ENCODE data around the gene MAPKAPK2. TPM values are rescaled to one million over a fixed set of nuclear protein-coding genes. Genes with fewer than 3 reads are reported as not detected.

Gene MAPKAPK2
- total RNA-seq, 4 donors from 2014 or later, result 45.0 to 77.4 (median 55.5) TPM

DNA sequence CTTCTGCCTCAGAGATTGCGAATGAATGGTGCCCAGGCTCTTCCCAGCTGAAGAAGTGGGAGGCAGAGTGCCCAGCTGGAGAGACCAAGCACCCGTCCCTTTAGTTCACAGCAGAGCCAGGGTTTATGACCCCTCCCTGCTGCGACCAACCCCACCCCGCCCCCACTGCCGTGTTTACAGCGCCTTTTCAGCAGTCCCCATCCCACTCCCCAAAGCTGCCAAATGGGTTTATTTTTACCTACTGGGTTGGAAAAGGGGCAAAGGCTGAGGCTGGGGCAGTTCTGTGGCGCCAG lies 25.8 kb upstream of the MAPKAPK2 start:
- TF ChIP-seq, protein P1, sequence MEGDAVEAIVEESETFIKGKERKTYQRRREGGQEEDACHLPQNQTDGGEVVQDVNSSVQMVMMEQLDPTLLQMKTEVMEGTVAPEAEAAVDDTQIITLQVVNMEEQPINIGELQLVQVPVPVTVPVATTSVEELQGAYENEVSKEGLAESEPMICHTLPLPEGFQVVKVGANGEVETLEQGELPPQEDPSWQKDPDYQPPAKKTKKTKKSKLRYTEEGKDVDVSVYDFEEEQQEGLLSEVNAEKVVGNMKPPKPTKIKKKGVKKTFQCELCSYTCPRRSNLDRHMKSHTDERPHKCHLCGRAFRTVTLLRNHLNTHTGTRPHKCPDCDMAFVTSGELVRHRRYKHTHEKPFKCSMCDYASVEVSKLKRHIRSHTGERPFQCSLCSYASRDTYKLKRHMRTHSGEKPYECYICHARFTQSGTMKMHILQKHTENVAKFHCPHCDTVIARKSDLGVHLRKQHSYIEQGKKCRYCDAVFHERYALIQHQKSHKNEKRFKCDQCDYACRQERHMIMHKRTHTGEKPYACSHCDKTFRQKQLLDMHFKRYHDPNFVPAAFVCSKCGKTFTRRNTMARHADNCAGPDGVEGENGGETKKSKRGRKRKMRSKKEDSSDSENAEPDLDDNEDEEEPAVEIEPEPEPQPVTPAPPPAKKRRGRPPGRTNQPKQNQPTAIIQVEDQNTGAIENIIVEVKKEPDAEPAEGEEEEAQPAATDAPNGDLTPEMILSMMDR (IDR thresholded peaks at IDR 0.05), result no peak
- TF ChIP-seq EP300 (IDR thresholded peaks at IDR 0.05) (no peak), POLR2A (IDR thresholded peaks at IDR 0.05) (no peak), POLR2AphosphoS5 (IDR thresholded peaks at IDR 0.05) (no peak)
- peaks cover 6% of the 10 kb centered on the region for H3K27me3 ChIP-seq
- no peak for ATAC-seq
- 69 to 83% methylated on average over 2 to 3 of the region's 7 CpGs for WGBS, 2 donors (ENCODE audit: low coverage in 1 of 2)
- H3K9me3 ChIP-seq, result no peaks in the 10 kb centered on the region
- H3K27ac ChIP-seq, result no peak overlapping the region
- peaks cover 0 to 42% (median 6%) of the 10 kb centered on the region in 3 donors for H3K4me1 ChIP-seq
- no peak overlapping the region for H3K4me3 ChIP-seq
- no peaks in the 10 kb centered on the region for H3K36me3 ChIP-seq

DNA sequence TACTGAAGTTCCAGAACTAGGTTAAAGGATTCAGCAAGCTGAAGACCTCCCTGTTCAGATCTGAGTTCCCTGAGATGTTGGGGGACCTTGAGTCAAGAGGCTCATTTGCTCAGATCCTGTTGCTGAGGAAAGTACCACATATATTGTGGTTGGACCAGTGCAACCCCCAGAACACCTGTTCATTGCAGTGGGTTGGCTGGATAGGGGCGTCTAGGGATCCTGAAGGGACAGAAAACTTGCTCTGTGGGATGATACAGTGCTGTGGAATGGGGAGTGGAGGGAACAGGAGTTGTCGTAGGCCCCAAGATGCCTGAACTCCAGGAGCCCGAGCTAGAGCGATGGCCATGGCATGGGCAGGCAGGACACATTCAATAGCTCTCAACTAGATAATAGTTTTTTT lies 24.6 kb upstream of the MAPKAPK2 start:
- peaks cover 0 to 40% (median 11%) of the 10 kb centered on the region in 3 donors for H3K4me1 ChIP-seq

DNA sequence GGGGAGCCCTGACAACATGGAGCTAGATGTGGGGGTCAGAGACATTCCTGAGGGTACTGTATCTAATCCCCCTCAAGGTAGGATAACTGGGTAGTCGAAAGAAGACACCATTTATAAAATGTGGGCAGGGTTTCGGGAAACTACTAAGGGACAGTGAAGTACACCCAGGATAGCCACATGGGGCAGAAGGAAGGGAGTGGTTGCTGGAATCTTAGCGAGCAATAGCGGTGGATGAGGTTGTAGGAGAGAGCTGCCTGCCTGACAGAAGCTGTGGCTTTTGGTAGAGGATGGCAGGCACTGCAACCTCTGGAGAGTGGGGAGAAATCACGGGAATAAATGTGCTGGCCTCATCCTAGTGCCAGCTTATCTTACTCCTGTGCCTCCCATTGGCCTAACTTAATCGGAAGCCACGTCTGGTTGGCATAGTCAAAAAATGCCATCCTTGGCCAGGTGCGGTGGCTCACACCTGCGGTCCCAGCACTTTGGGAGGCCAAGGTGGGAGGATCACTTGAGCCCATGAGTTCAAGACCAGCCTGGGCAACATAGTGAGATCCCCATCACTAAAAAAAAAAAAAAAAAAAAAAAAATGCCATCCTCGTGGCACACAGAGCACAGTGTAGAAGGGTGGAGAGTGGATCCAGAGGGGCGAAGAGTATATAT lies 23.4 kb upstream of the MAPKAPK2 start:
- TF ChIP-seq, protein P1 (IDR thresholded peaks at IDR 0.05), result no peak
- TF ChIP-seq POLR2AphosphoS5 (IDR thresholded peaks at IDR 0.05) (no peak), EP300 (IDR thresholded peaks at IDR 0.05) (no peak), POLR2A (IDR thresholded peaks at IDR 0.05) (no peak)
- Histone ChIP-seq H3K4me1 (peaks cover 0 to 34% (median 11%) of the 10 kb centered on the region in 3 donors), H3K27me3 (peaks cover 6% of the 10 kb centered on the region), H3K4me3 (no peak overlapping the region), H3K27ac (no peak overlapping the region), H3K9me3 (no peaks in the 10 kb centered on the region), H3K36me3 (no peaks in the 10 kb centered on the region)
- no peak for ATAC-seq
- 80 to 82% methylated on average over 6 to 8 of the region's 11 CpGs for WGBS, 2 donors (ENCODE audit: low coverage in 1 of 2)

More for the DNA sequence above, 24.6 kb upstream of the MAPKAPK2 start:
- no peaks in the 10 kb centered on the region for H3K9me3 ChIP-seq
- peaks cover 6% of the 10 kb centered on the region for H3K27me3 ChIP-seq
- H3K27ac ChIP-seq, result no peak overlapping the region
- TF ChIP-seq, protein P1 (IDR thresholded peaks at IDR 0.05), result no peak
- TF ChIP-seq EP300 (IDR thresholded peaks at IDR 0.05), result no peak
- no peaks in the 10 kb centered on the region for H3K36me3 ChIP-seq
- ATAC-seq, result no peak
- no peak overlapping the region for H3K4me3 ChIP-seq
- 83 to 94% methylated on average over 1 to 2 of the region's 4 CpGs for WGBS, 2 donors (ENCODE audit: low coverage in 1 of 2)

DNA sequence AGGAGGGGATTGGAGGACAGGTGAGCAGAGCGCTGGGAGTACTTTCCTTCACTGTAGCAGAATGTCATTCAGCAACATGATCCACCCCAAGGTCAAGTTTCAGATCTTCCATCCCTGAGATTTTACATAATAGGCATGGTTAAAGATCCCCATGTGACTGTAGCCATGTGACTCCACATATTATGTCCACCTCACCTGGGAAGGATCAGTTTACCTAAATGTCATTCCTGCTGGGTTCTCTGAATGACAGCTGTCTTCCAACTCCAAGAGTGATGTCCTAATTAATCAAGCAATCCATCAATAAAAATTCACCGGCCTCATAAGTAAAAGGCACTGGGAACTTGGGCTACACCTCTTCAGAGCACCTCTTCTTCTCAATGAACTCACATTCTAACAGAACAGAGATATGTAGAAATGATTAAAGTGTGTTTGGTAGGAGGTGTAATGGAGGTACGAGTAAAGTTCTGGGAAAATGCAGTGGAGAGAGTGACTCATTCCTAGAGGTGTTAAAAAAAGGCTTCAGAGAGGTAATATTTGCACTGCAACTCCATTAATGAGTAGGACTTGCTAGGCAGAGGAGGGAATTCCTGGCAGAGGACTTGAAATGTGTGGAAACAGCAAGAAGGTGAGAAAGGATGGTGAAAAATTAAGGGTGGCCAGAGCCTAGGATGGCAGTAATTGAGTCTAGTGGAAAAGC lies 22.2 kb upstream of the MAPKAPK2 start:
- ATAC-seq, result no peak
- WGBS, 2 donors (ENCODE audit: low coverage in 1 of 2), result 39 to 74% methylated on average over 3 of the region's 3 CpGs
- no peak overlapping the region for H3K4me3 ChIP-seq
- H3K27me3 ChIP-seq, result peaks cover 6% of the 10 kb centered on the region
- peak; percentile 11 for TF ChIP-seq POLR2AphosphoS5 (IDR thresholded peaks at IDR 0.05)
- TF ChIP-seq, protein P1 (IDR thresholded peaks at IDR 0.05), result no peak
- H3K4me1 ChIP-seq, result peaks cover 0 to 34% (median 11%) of the 10 kb centered on the region in 3 donors
- H3K36me3 ChIP-seq, result no peaks in the 10 kb centered on the region
- H3K9me3 ChIP-seq, result no peaks in the 10 kb centered on the region
- no peak overlapping the region for H3K27ac ChIP-seq

DNA sequence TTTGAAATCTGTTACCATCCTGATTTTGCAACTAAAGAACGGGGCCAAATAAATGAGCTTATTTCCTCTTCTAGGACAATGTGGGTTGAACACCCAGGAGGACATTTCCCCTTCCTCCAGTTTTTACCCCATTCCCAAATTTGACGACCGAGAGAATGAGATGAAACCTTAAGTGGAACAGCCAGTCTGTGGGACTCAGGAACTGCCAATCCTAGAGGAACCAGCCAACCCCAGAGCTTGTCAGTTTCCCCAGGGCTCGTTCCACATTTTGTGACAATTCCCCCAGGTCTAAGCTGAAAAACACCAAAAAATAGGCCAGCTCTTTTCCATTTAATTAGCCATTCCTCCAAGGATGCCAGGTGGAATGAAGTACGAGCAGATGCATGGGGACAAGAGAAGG lies 21.3 kb upstream of the MAPKAPK2 start:
- H3K4me3 ChIP-seq, result no peak overlapping the region
- no peaks in the 10 kb centered on the region for H3K9me3 ChIP-seq
- H3K4me1 ChIP-seq, result peaks cover 0 to 28% (median 11%) of the 10 kb centered on the region in 3 donors
- peaks cover 6% of the 10 kb centered on the region for H3K27me3 ChIP-seq
- no peak overlapping the region for H3K27ac ChIP-seq
- 45 to 57% methylated on average over 3 to 5 of the region's 5 CpGs for WGBS, 2 donors (ENCODE audit: low coverage in 1 of 2)
- TF ChIP-seq, protein P1 (IDR thresholded peaks at IDR 0.05), result no peak
- H3K36me3 ChIP-seq, result no peaks in the 10 kb centered on the region
- ATAC-seq, result no peak
